IMR-90 (cell line): ENCODE measurements around the gene ETFA. TPM values are rescaled to one million over a fixed set of nuclear protein-coding genes. Genes with fewer than 3 reads are reported as not detected.

Source experiments
- ATAC-seq: fragments of 200-7000 bp; cut with Tn5 transposase; 2 replicates; pipeline ENCODE4 v1.9.1; 2020; ENCODE audit warnings: low read depth, mild to moderate bottlenecking, moderate library complexity
- BruUV-seq: library from RNA; stranded (reverse); fragments of 400-500 nt; replicated peaks from 2 replicates; lab custom pipeline; 2021; lab: Mats Ljungman, UMichigan
- CTCF ChIA-PET: fragments of 300-600 bp; formaldehyde crosslinking; extraction: SDS; loops from one replicate; lab custom pipeline; 2021; ENCODE audit warnings: antibody characterized with exemption; lab: Yijun Ruan, JAX
- POLR2A ChIA-PET: fragments of 300-600 bp; sonication (Branson Sonifier 250); formaldehyde crosslinking; loops from one replicate; lab custom pipeline; 2022; ENCODE audit warnings: antibody characterized with exemption; ENCODE audit not compliant: unreplicated experiment; lab: Charles Lee
- DNase-seq: peaks from one replicate; pipeline ENCODE4 v3.0.0; 2013
- H2AFZ ChIP-seq: replicated peaks from 2 replicates; pipeline ENCODE3; 2013; ENCODE audit warnings: low read length, mild to moderate bottlenecking; ENCODE audit not compliant: poor library complexity
- H2AK5ac ChIP-seq: 2 replicates; pipeline ENCODE4 v1.6.1; 2013; ENCODE audit warnings: low read depth, low read length, inconsistent platforms
- H2AK9ac ChIP-seq: replicated peaks from 2 replicates; pipeline ENCODE3; 2013; ENCODE audit warnings: mild to moderate bottlenecking, low read depth, low read length, moderate library complexity; ENCODE audit not compliant: poor library complexity
- H2BK120ac ChIP-seq: 2 replicates; pipeline ENCODE4 v1.6.1; 2013; ENCODE audit warnings: low read depth, low read length, inconsistent platforms
- H2BK15ac ChIP-seq: 3 replicates; pipeline ENCODE4 v1.6.1; 2013; ENCODE audit warnings: low read depth, low read length, inconsistent platforms
- H2BK20ac ChIP-seq: 2 replicates; pipeline ENCODE4 v1.6.1; 2013; ENCODE audit warnings: low read depth, mild to moderate bottlenecking, inconsistent platforms, low read length, moderate library complexity
- H2BK5ac ChIP-seq: 2 replicates; pipeline ENCODE4 v1.6.1; 2013; ENCODE audit warnings: mild to moderate bottlenecking, low read depth, low read length, inconsistent platforms; ENCODE audit not compliant: poor library complexity, severe bottlenecking
- H3K14ac ChIP-seq: replicated peaks from 2 replicates; pipeline ENCODE4 v1.6.1; 2013; ENCODE audit warnings: low read depth, low read length, inconsistent platforms
- H3K18ac ChIP-seq: 2 replicates; pipeline ENCODE4 v1.6.1; 2013; ENCODE audit warnings: low read depth, low read length, control low read depth
- H3K23ac ChIP-seq: 2 replicates; pipeline ENCODE4 v1.6.1; 2013; ENCODE audit warnings: low read depth, low read length, inconsistent platforms
- H3K27ac ChIP-seq: 2 replicates; pipeline ENCODE4 v1.5.1; 2013; ENCODE audit warnings: mild to moderate bottlenecking, control low read depth, low read length; ENCODE audit not compliant: insufficient read depth
- H3K27me3 ChIP-seq: 2 replicates; pipeline ENCODE4 v1.6.1; 2013; ENCODE audit warnings: low read length; ENCODE audit not compliant: control insufficient read depth, insufficient read depth
- H3K36me3 ChIP-seq: 2 replicates; pipeline ENCODE4 v1.6.1; 2013; ENCODE audit warnings: low read length, mixed read lengths; ENCODE audit not compliant: control insufficient read depth, insufficient read depth
- H3K4ac ChIP-seq: 2 replicates; pipeline ENCODE4 v1.6.1; 2013; ENCODE audit warnings: low read depth, low read length, inconsistent platforms
- H3K4me1 ChIP-seq: 2 replicates; pipeline ENCODE4 v1.6.1; 2013; ENCODE audit warnings: low read length, mixed read lengths; ENCODE audit not compliant: control insufficient read depth, insufficient read depth
- H3K4me2 ChIP-seq: 2 replicates; pipeline ENCODE4 v1.6.1; 2013; ENCODE audit warnings: low read depth, mild to moderate bottlenecking, control low read depth, low read length, moderate library complexity
- H3K4me3 ChIP-seq: 2 replicates; pipeline ENCODE4 v1.5.1; 2013; ENCODE audit warnings: low read depth, mild to moderate bottlenecking, control low read depth, low read length, moderate library complexity; ENCODE audit not compliant: insufficient read depth
- H3K56ac ChIP-seq: 2 replicates; pipeline ENCODE4 v1.6.1; 2013; ENCODE audit warnings: low read length, inconsistent platforms; ENCODE audit not compliant: insufficient read depth; ENCODE audit errors: extremely low read depth
- H3K79me1 ChIP-seq, 2 experiments: 2 replicates each; pipeline ENCODE4 v1.6.1; 2013; ENCODE audit warnings: low read length in 2 of 2, inconsistent platforms in 1 of 2, low read depth in 1 of 2
- H3K9ac ChIP-seq: 2 replicates; pipeline ENCODE4 v1.6.1; 2013; ENCODE audit warnings: low read depth, low read length, control low read depth
- H3K9me1 ChIP-seq: 2 replicates; pipeline ENCODE4 v1.6.1; 2013; ENCODE audit warnings: low read length, inconsistent platforms; ENCODE audit not compliant: insufficient read depth
- H3K9me3 ChIP-seq: 2 replicates; pipeline ENCODE4 v1.6.1; 2013; ENCODE audit warnings: low read length; ENCODE audit not compliant: control insufficient read depth, insufficient read depth
- H4K20me1 ChIP-seq: 2 replicates; pipeline ENCODE4 v1.6.1; 2013; ENCODE audit warnings: low read length, inconsistent platforms; ENCODE audit not compliant: insufficient read depth
- H4K5ac ChIP-seq: 2 replicates; pipeline ENCODE4 v1.6.1; 2013; ENCODE audit warnings: mild to moderate bottlenecking, low read depth, low read length, control low read depth
- H4K8ac ChIP-seq, 2 experiments: 2 replicates each; pipeline ENCODE4 v1.6.1; 2013; ENCODE audit warnings: low read depth in 2 of 2, low read length in 2 of 2, control low read depth in 1 of 2, inconsistent platforms in 1 of 2
- H4K91ac ChIP-seq: 2 replicates; pipeline ENCODE4 v1.6.1; 2013; ENCODE audit warnings: low read depth, low read length, inconsistent platforms; ENCODE audit not compliant: insufficient read depth
- BHLHE40 ChIP-seq: fragments of 150-350 bp; IDR thresholded peaks from 2 replicates; pipeline ENCODE4 v1.6.1; 2016; ENCODE audit warnings: mild to moderate bottlenecking, low read depth, low read length
- CEBPB ChIP-seq: IDR thresholded peaks from 2 replicates; pipeline ENCODE4 v1.6.1; 2012; ENCODE audit warnings: low read depth, low read length, improper control_type of control experiment
- CHD1 ChIP-seq: IDR thresholded peaks from 2 replicates; pipeline ENCODE4 v1.6.1; 2012; ENCODE audit warnings: low read depth, low read length, improper control_type of control experiment
- FOS ChIP-seq: fragments of 150-350 bp; IDR thresholded peaks from 2 replicates; pipeline ENCODE4 v1.6.1; 2016; ENCODE audit warnings: low read depth, low read length
- MAFK ChIP-seq: IDR thresholded peaks from 2 replicates; pipeline ENCODE4 v1.6.1; 2012; ENCODE audit warnings: low read depth, low read length, improper control_type of control experiment
- MAZ ChIP-seq: IDR thresholded peaks from 2 replicates; pipeline ENCODE4 v1.6.1; 2012; ENCODE audit warnings: low read depth, mild to moderate bottlenecking, low read length, improper control_type of control experiment, moderate library complexity, borderline replicate concordance
- MXI1 ChIP-seq: IDR thresholded peaks from 2 replicates; pipeline ENCODE4 v1.6.1; 2012; ENCODE audit warnings: low read depth, mild to moderate bottlenecking, low read length, moderate library complexity, borderline replicate concordance
- NFE2L2 ChIP-seq: fragments of 150-350 bp; IDR thresholded peaks from 2 replicates; pipeline ENCODE4 v1.6.1; 2016; ENCODE audit warnings: low read depth, mild to moderate bottlenecking, low read length
- RAD21 ChIP-seq: IDR thresholded peaks from 2 replicates; pipeline ENCODE4 v1.6.1; 2012; ENCODE audit warnings: low read length, improper control_type of control experiment
- RCOR1 ChIP-seq: IDR thresholded peaks from 2 replicates; pipeline ENCODE4 v1.6.1; 2012; ENCODE audit warnings: mild to moderate bottlenecking, low read length, improper control_type of control experiment; ENCODE audit not compliant: insufficient replicate concordance
- RFX5 ChIP-seq: IDR thresholded peaks from 2 replicates; pipeline ENCODE4 v1.8.0; 2012; ENCODE audit warnings: low read depth, mild to moderate bottlenecking, low read length, moderate library complexity
- SMC3 ChIP-seq: fragments of 150-350 bp; IDR thresholded peaks from 2 replicates; pipeline ENCODE4 v1.6.1; 2016; ENCODE audit warnings: low read depth, mild to moderate bottlenecking, antibody characterized with exemption, low read length, moderate library complexity
- USF2 ChIP-seq: fragments of 150-350 bp; IDR thresholded peaks from 2 replicates; pipeline ENCODE4 v1.6.1; 2017; ENCODE audit warnings: mild to moderate bottlenecking, antibody characterized with exemption, low read length, low read depth
- WGBS, 2 experiments: methylation state at CpG; one replicate each; pipeline versions ENCODE4 v1.1.5 to v1.1.7; 2013; ENCODE audit warnings: missing lambda C conversion rate in 2 of 2; ENCODE audit not compliant: insufficient read length in 1 of 2; ENCODE audit errors: extremely low coverage in 2 of 2; 5-methylcytosine and 5-hydroxymethylcytosine counted together
- dilution Hi-C: fragments of 300-500 bp; cut with HindIII; formaldehyde crosslinking; loops from one replicate; pipeline ENCODE4 v1.14.3; 2018; ENCODE audit warnings: low sequenced_read_pairs; ENCODE audit not compliant: unreplicated experiment
- in situ Hi-C: fragments of 300-500 bp; cut with MboI; formaldehyde crosslinking; loops from 3 replicates; pipeline ENCODE4 v1.14.3; 2019; ENCODE audit warnings: low sequenced_read_pairs, inconsistent platforms, mixed read lengths
- intact Hi-C: fragments of 100-400 bp; cut with micrococcal nuclease; formaldehyde crosslinking; loops from 2 replicates; pipeline ENCODE4 v1.10.0; 2022
- polyA plus RNA-seq, 3 experiments: library from polyadenylated mRNA; depleted of rRNA; stranded (reverse); fragments of >200 nt; gene quantifications; 2 replicates each; pipeline ENCODE4 v1.2.3, GENCODE V29; 2012; ENCODE audit warnings: low replicate concordance in 1 of 3
- total RNA-seq: library from RNA; depleted of rRNA; stranded (reverse); fragments of >200 nt; gene quantifications from 2 replicates; pipeline ENCODE4 v1.2.3, GENCODE V29; 2012
- TF ChIP-seq, protein P1 (sequence below): conservative IDR thresholded peaks from 2 replicates; pipeline ENCODE4 v1.5.1; 2012; ENCODE audit warnings: mild to moderate bottlenecking, low read depth, low read length, improper control_type of control experiment
- TF ChIP-seq, protein P2 (sequence below): fragments of 150-350 bp; IDR thresholded peaks from 2 replicates; pipeline ENCODE4 v1.6.1; 2016; ENCODE audit warnings: low read depth, mild to moderate bottlenecking, low read length, moderate library complexity, borderline replicate concordance

The ETFA gene
- total and polyA plus RNA-seq, 2 of the 4 experiments (the other 2 are of a cell fraction) = 115 to 172 TPM

- Histone ChIP-seq H3K27me3 (no peaks in the 10 kb centered on the region), H3K18ac (no peak overlapping the region), H3K79me1 (peaks cover 5 to 44% of the 10 kb centered on the region in 2 experiments; a peak in 3 of 4 replicates), H3K27ac (no peak overlapping the region), H2AFZ (no peak overlapping the region), H3K9me3 (no peaks in the 10 kb centered on the region), H3K9me1 (peaks cover 12% of the 10 kb centered on the region), H4K8ac (no peak overlapping the region), H2AK9ac (no peak overlapping the region), H2BK5ac (no peak overlapping the region), H2AK5ac (peak overlapping the region; percentile 72), H3K14ac (no peak overlapping the region), H3K4me3 (no peak overlapping the region), H2BK20ac (no peak overlapping the region), H2BK120ac (no peak overlapping the region), H4K5ac (no peak overlapping the region), H3K9ac (no peak overlapping the region), H3K4me1 (peaks cover 10% of the 10 kb centered on the region), H2BK15ac (no peak overlapping the region), H3K56ac (no peak overlapping the region), H3K23ac (no peak overlapping the region), H3K36me3 (no peaks in the 10 kb centered on the region), H4K20me1 (peaks cover 20% of the 10 kb centered on the region; the same call in 1 of the 2 replicates), H3K4me2 (peak overlapping the region; percentile 48), H4K91ac (no peak overlapping the region), H3K4ac (no peak overlapping the region)
- TSS peak; percentile 28 for BruUV-seq
- 100% methylated on average over 2 of the region's 13 CpGs; no CpG with 5 or more reads in 1 of the 2 experiments for WGBS, 2 experiments
- in situ Hi-C loops (no loop called here), dilution Hi-C loops (no loop called here), intact Hi-C loops (no loop called here)
- ChIA-PET CTCF (no interaction called here), POLR2A (interaction anchor here (0.7 kb wide), 1 partner anchor 12 kb away, joined by 13 read pairs; no protein-coding TSS in a partner anchor)
- ATAC-seq (no peak), DNase-seq (no peak)
- TF ChIP-seq RFX5 (no peak), CHD1 (no peak), BHLHE40 (no peak), NFE2L2 (no peak), MAZ (no peak), RAD21 (no peak), RCOR1 (no peak), FOS (no peak), SMC3 (no peak), MAFK (no peak), USF2 (no peak), MXI1 (no peak), CEBPB (no peak)
- TF ChIP-seq, protein P1, sequence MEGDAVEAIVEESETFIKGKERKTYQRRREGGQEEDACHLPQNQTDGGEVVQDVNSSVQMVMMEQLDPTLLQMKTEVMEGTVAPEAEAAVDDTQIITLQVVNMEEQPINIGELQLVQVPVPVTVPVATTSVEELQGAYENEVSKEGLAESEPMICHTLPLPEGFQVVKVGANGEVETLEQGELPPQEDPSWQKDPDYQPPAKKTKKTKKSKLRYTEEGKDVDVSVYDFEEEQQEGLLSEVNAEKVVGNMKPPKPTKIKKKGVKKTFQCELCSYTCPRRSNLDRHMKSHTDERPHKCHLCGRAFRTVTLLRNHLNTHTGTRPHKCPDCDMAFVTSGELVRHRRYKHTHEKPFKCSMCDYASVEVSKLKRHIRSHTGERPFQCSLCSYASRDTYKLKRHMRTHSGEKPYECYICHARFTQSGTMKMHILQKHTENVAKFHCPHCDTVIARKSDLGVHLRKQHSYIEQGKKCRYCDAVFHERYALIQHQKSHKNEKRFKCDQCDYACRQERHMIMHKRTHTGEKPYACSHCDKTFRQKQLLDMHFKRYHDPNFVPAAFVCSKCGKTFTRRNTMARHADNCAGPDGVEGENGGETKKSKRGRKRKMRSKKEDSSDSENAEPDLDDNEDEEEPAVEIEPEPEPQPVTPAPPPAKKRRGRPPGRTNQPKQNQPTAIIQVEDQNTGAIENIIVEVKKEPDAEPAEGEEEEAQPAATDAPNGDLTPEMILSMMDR = no peak
- TF ChIP-seq, protein P2, sequence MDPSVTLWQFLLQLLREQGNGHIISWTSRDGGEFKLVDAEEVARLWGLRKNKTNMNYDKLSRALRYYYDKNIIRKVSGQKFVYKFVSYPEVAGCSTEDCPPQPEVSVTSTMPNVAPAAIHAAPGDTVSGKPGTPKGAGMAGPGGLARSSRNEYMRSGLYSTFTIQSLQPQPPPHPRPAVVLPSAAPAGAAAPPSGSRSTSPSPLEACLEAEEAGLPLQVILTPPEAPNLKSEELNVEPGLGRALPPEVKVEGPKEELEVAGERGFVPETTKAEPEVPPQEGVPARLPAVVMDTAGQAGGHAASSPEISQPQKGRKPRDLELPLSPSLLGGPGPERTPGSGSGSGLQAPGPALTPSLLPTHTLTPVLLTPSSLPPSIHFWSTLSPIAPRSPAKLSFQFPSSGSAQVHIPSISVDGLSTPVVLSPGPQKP = no peak
Measured at GRCh38 chr15:76309601-76310330, 1.5 kb downstream of the ETFA start.
